HCT116 (cell line): Measurements from ENCODE around the gene CDK5RAP2. TPM values are rescaled to one million over a fixed set of nuclear protein-coding genes. Genes with fewer than 3 reads are reported as not detected.
"Not testable (repeated sequence)": the region's sequence is repeated elsewhere in the genome, so short reads cannot be mapped to it uniquely, and the experiment has no call there.

Experiments used
- ATAC-seq: fragments of 200-7000 bp; cut with Tn5 transposase; 2 replicates; pipeline ENCODE4 v1.9.1; 2020; ENCODE audit warnings: mild to moderate bottlenecking, moderate library complexity
- BruUV-seq: library from RNA; stranded (reverse); fragments of 400-500 nt; replicated peaks from 2 replicates; lab custom pipeline; 2021; lab: Mats Ljungman, UMichigan
- CTCF ChIA-PET: fragments of 300-600 bp; sonication (Branson Sonifier 250); formaldehyde crosslinking; loops from one replicate; lab custom pipeline; 2021; ENCODE audit warnings: antibody characterized with exemption; lab: Charles Lee
- POLR2A ChIA-PET: fragments of 300-600, 350-600 bp; sonication (Branson Sonifier 250); formaldehyde crosslinking; loops from one replicate; lab custom pipeline; 2021; ENCODE audit warnings: antibody characterized with exemption; lab: Charles Lee
- RAD21 ChIA-PET, 2 experiments: fragments of 300-600 bp; sonication (Branson Sonifier 250); formaldehyde crosslinking; loops; one replicate each; lab custom pipeline; 2023; ENCODE audit warnings: low total read pairs in 2 of 2; ENCODE audit not compliant: uncharacterized antibody in 2 of 2, unreplicated experiment in 2 of 2, low non-redundant PET in 1 of 2; lab: Charles Lee
- DNase-seq: peaks from one replicate; pipeline ENCODE4 v3.0.0-alpha.2; 2010; ENCODE audit warnings: low read depth, low spot score
- H2AFZ ChIP-seq: fragments of 200-600 bp; shearing (Covaris generic), sonication (generic); 2 replicates; pipeline ENCODE4 v1.6.1; 2017; ENCODE audit warnings: low read depth, mixed run types, mixed read lengths, antibody characterized with exemption, low read length; ENCODE audit not compliant: poor library complexity, severe bottlenecking
- H3K27ac ChIP-seq: 2 replicates; pipeline ENCODE4 v1.5.1; 2012; ENCODE audit warnings: low read depth, low read length
- H3K27me3 ChIP-seq: fragments of 200-600 bp; sonication (generic); 2 replicates; pipeline ENCODE4 v1.6.1; 2016; ENCODE audit warnings: mixed run types, low read length, mixed read lengths; ENCODE audit not compliant: insufficient read depth
- H3K36me3 ChIP-seq, 2 experiments: fragments of 200-500 bp in 1 of 2; fragments of 200-600 bp in 1 of 2; sonication (Bioruptor generic) in 1 of 2; sonication (generic) in 1 of 2; 2 replicates each; pipeline versions ENCODE4 v1.5.1 to v1.6.1; 2014 to 2016; ENCODE audit warnings: low read length in 2 of 2, inconsistent platforms in 1 of 2, mixed read lengths in 1 of 2, mixed run types in 1 of 2; ENCODE audit not compliant: insufficient read depth in 2 of 2, control insufficient read depth in 1 of 2
- H3K4me1 ChIP-seq, 2 experiments: fragments of 200-600 bp in 1 of 2; sonication (generic) in 1 of 2; 2 replicates each; pipeline versions ENCODE4 v1.5.1 to v1.6.1; 2012 to 2017; ENCODE audit warnings: low read length in 2 of 2, inconsistent platforms in 1 of 2, mild to moderate bottlenecking in 1 of 2, mixed read lengths in 1 of 2, mixed run types in 1 of 2, moderate library complexity in 1 of 2; ENCODE audit not compliant: insufficient read depth in 2 of 2, control insufficient read depth in 1 of 2
- H3K4me2 ChIP-seq: fragments of 200-600 bp; sonication (generic); 2 replicates; pipeline ENCODE4 v1.6.1; 2017; ENCODE audit warnings: mixed run types, low read length, mixed read lengths
- H3K4me3 ChIP-seq, 2 experiments: fragments of 200-600 bp in 1 of 2; sonication (generic) in 1 of 2; replicated peaks in 1 of 2; 2 replicates each; pipeline ENCODE4 v1.5.1; 2011 to 2016; ENCODE audit warnings: low read length in 2 of 2, control low read depth in 1 of 2, low read depth in 1 of 2, mild to moderate bottlenecking in 1 of 2, mixed read lengths in 1 of 2, mixed run types in 1 of 2
- H3K79me2 ChIP-seq: fragments of 200-600 bp; sonication (generic); 2 replicates; pipeline ENCODE4 v1.6.1; 2017; ENCODE audit warnings: mild to moderate bottlenecking, mixed run types, low read length, moderate library complexity, mixed read lengths; ENCODE audit not compliant: insufficient read depth
- H3K9ac ChIP-seq: fragments of 200-600 bp; sonication (generic); 2 replicates; pipeline ENCODE4 v1.6.1; 2016; ENCODE audit warnings: low read length, mixed read lengths
- H3K9me2 ChIP-seq: fragments of 200-600 bp; sonication (generic), shearing (Covaris generic); 2 replicates; pipeline ENCODE4 v1.6.1; 2017; ENCODE audit warnings: mixed run types, mild to moderate bottlenecking, moderate library complexity; ENCODE audit not compliant: insufficient read depth
- H3K9me3 ChIP-seq, 2 experiments: fragments of 200-500 bp in 1 of 2; fragments of 200-600 bp in 1 of 2; sonication (Bioruptor generic) in 1 of 2; sonication (generic) in 1 of 2; 2 replicates each; pipeline ENCODE4 v1.6.1; 2014 to 2017; ENCODE audit warnings: low read length in 2 of 2, mixed read lengths in 2 of 2, inconsistent platforms in 1 of 2, low read depth in 1 of 2, mild to moderate bottlenecking in 1 of 2, mixed run types in 1 of 2, moderate library complexity in 1 of 2; ENCODE audit not compliant: control insufficient read depth in 1 of 2, insufficient read depth in 1 of 2
- H4K20me1 ChIP-seq: fragments of 200-600 bp; sonication (generic), shearing (Covaris generic); 2 replicates; pipeline ENCODE4 v1.6.1; 2017; ENCODE audit warnings: mixed run types, mild to moderate bottlenecking, moderate library complexity; ENCODE audit not compliant: insufficient read depth
- POLR2AphosphoS5 ChIP-seq: IDR thresholded peaks from 2 replicates; pipeline ENCODE4 v1.6.1; 2011; ENCODE audit warnings: mild to moderate bottlenecking, low read depth, low read length, moderate library complexity
- intact Hi-C: fragments of 100-400 bp; cut with micrococcal nuclease; formaldehyde crosslinking; loops from 2 replicates; pipeline ENCODE4 v1.10.0; 2022
- total RNA-seq: library from RNA; stranded (reverse); gene quantifications from one replicate; pipeline ENCODE4 v1.2.1, GENCODE V29; 2021; ENCODE audit not compliant: unreplicated experiment
- TF ChIP-seq, protein P1 (sequence below): IDR thresholded peaks from 2 replicates; pipeline ENCODE4 v1.6.1; 2012; ENCODE audit warnings: low read depth

CDK5RAP2 gene
- total RNA-seq, 1 experiment from 2014 or later: 56.2 TPM

DNA sequence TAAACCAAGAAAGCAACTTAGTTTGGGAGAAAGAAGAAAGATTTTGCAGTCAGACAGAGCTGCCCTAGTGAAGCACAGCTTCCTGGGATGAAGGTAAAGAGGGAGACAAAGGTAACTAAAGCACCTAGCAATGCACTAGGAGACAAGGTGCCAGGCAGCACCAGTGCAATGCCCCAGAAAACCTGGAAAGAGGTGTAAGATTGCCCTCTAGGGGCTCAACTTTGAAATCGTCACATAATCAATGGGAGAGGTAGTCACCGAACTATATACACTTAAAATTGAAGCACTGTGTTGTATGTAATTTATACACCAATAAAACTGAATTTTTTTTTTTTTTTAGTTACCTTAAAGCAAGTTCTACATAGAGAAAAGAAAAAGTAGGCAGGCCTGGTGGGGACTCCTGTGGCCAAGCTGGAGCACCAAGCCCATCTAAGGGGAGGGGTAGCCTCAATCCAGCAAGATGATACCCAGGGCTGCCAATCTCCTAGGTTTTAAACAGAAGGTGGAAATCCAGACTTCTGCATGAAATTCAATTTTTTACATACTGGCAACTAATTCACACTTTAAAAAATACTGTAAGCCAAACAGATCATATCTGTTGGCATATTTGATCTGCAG, 48.2 kb downstream of the CDK5RAP2 start (continued):
- TF ChIP-seq, protein P1, sequence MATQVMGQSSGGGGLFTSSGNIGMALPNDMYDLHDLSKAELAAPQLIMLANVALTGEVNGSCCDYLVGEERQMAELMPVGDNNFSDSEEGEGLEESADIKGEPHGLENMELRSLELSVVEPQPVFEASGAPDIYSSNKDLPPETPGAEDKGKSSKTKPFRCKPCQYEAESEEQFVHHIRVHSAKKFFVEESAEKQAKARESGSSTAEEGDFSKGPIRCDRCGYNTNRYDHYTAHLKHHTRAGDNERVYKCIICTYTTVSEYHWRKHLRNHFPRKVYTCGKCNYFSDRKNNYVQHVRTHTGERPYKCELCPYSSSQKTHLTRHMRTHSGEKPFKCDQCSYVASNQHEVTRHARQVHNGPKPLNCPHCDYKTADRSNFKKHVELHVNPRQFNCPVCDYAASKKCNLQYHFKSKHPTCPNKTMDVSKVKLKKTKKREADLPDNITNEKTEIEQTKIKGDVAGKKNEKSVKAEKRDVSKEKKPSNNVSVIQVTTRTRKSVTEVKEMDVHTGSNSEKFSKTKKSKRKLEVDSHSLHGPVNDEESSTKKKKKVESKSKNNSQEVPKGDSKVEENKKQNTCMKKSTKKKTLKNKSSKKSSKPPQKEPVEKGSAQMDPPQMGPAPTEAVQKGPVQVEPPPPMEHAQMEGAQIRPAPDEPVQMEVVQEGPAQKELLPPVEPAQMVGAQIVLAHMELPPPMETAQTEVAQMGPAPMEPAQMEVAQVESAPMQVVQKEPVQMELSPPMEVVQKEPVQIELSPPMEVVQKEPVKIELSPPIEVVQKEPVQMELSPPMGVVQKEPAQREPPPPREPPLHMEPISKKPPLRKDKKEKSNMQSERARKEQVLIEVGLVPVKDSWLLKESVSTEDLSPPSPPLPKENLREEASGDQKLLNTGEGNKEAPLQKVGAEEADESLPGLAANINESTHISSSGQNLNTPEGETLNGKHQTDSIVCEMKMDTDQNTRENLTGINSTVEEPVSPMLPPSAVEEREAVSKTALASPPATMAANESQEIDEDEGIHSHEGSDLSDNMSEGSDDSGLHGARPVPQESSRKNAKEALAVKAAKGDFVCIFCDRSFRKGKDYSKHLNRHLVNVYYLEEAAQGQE: no peak
- no peak for TF ChIP-seq POLR2AphosphoS5

DNA sequence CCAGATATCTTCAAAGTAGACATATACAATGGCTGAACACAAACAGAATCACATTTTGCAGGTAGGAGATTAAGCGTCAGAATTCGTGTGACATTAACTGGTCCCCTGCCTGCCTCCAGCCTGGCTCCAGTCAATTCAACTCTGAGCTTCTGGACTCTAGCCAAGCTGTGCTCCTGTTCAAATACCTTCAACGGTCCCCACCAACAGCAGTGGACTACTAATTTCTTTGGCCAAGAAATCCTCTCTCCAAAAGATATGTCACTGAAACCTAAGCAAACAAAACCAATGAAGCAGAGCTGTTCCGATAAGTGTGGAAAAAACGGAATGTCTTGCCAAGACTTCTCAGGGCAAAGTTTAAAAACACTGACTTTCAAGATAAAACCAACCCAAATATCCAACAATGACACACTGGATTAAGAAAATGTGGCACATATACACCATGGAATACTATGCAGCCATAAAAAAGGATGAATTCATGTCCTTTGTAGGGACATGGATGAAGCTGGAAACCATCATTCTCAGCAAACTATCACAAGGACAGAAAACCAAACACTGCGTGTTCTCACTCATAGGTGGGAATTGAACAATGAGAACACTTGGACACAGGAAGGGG, 49.6 kb downstream of the CDK5RAP2 start:
- H2AFZ ChIP-seq, CTCF ChIA-PET, H3K9me2 ChIP-seq, RAD21 ChIA-PET, H3K27ac ChIP-seq, H3K9ac ChIP-seq, H3K4me3 ChIP-seq, DNase-seq, BruUV-seq, H3K27me3 ChIP-seq, ATAC-seq, H3K79me2 ChIP-seq, H4K20me1 ChIP-seq, H3K9me3 ChIP-seq, POLR2A ChIA-PET, H3K4me2 ChIP-seq: not testable (repeated sequence)
- intact Hi-C loops: loop anchor here (5.0 kb wide), 1 partner anchor 568 kb away; no protein-coding TSS in a partner anchor
- H3K4me1 ChIP-seq: peaks cover 25 to 34% of the 10 kb centered on the region in 2 experiments
- H3K36me3 ChIP-seq: peaks cover 30 to 36% of the 10 kb centered on the region in 2 experiments; a peak in 3 of 4 replicates
